NOMO-1 (cell line): Measurements from ENCODE around the gene PTTG1IP2.

Source experiments
- DNase-seq, 2 experiments: peaks; one replicate each; lab custom pipeline; 2025; ENCODE audit not compliant: unreplicated experiment in 2 of 2; lab: John Stamatoyannopoulos, UW

Gene PTTG1IP2

DNA sequence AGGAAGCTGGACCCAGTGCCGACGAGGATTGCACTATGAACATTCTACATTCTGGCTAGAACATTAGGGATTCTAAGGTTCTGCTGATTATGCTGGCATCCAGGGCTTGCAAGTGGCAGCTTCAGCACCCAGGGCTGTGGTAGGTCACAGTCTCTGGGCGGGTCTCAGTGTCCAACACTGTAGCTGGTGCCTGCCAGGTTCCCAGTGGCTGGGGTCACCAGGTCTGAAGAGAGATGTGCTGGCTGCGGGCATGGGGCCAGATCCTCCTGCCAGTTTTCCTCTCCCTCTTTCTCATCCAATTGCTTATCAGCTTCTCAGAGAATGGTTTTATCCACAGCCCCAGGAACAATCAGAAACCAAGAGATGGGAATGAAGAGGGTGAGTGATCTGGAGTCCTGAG is at the start of gene PTTG1IP2:
Gene PTTG1IP2, plus strand, starts transcription at position 86 of the 400 bp plus-strand sequence. Its CDS starts 148 bp downstream, at position 234.
- no peak for DNase-seq

DNA sequence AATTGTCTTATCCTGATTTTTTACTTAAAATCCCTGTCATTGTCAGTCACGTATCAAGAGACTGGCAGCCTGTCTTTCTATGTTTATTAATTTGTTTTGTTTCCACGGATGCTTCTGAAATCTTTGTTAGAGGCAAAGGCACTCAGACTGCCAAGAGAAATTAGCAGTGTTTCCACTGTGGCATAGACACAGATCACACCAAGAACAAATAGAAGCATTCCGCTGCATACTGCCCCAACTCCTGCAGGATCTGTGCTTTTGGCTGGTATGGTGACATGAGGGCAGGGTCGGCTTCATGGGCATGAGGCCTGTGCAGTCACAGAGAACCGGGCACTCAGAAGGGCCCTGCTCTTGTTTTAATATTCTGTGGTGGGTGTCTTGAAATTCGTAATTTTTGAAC is 47.8 kb upstream of the PTTG1IP2 start:
- DNase-seq, result no peak

DNA sequence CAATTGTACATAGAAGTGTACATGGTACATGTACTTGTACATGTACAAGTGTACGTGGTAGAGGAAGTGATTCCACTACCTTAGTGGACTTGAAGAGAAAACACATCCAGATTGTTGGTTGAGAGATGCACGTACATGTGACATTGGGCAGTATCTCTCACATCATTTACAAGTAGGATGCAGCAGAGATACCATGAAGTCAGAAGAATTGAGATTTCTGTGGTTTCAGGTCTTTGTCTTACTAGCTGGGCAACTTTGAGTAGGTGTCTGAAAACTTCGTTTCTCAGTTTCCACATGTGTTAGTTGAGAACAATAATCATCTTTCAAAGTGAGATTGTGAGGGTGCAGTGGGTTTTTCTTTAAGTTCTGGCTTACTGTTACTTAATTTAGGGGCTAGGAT is 44.7 kb upstream of the PTTG1IP2 start:
- DNase-seq, result no peak

DNA sequence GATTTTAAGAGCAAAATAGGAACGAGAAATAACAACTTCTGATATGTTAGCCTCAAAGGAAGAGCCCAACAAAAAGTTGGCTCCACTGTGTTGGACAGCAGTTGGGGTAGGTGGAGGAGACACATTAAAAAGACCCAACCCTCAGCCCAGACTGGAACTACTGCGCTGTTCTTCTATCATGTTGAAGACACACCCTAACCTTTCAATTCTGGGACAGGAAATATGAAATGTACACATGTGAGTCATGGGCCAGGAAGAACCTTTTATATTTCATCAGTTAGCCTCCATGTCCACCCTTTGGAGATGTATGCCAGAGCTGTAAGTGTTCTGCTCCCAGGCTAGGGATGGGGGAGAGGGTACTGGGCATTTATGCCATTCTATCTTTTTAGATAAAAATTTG is 44.1 kb upstream of the PTTG1IP2 start:
- no peak for DNase-seq

DNA sequence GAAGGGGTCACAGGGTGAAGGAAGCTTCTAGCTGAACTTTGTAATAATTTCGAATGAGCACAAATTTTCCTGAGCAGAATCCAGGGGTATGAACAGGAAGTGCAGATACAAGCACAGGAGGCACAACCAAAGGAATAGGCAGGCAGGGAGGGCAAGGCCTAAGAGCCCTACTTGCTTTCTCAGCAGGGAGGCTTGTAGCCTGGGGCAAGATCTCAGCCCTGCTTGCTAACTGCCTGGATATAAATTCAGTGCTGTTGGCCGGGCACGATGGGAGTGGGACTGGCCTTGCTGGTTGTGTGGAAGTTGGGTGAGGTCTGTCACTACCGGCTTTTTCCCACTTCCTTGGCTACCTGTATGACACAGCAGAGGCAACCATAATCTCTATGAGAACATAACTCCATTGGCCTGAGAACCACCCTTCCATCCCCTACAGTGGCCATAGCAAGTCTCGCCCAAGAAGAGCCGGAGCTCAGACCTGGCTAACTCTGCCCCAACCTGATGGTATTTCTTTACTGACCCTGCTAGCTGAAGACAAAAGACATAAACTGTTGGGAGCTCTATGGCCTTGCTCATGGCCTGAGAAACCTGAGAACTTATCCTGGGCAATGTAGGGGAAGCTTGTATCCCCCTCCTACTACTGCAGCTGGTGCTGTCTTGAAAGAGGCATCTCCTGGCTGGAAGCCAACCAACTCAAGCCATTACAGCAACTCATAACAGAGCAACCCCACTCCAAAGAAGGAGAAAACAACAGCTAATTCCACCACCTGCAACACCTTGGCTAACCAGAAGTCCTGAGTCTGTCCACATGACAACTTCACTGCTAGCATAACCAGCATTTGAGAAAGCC is 38.6 kb upstream of the PTTG1IP2 start:
- no peak for DNase-seq

DNA sequence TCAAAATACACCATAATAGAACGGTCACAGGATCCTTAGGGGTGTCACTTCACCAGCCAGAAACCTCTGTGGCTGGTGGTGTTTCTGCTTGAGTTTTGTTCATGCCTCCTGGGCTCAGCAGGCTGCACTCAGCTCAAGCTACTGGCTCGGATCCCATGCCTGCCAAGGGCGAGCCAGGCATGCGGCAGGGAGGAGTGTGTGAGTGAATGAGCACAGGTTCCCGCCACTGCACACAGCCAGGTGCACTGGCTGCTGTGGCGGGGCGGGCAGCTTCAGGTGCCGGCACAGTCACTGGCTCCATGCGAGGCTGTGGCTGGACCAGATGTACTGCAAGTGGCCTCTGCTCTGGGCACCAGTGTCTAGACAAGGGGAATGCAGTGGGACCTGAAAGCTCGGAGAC is 36.7 kb upstream of the PTTG1IP2 start:
- DNase-seq, result no peak

DNA sequence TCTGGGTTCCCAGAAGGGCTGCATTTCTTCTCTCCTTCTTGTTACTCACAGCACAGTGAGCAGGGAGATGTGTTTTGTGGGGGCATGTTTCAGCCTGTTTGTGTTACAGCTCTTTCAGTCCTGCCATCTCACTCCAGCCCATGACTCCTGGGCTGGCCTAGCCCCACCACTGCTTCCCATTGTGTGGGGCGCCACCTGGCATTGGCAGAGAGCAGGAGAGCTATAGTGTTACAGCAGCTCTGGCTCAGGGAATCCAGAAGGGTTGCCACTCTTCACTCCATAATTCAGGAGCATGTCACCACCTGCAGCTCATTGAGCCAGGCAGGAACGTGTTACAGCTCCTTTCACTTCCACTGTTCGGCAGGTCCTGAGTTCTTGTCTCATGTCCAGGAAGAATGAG is 36.2 kb upstream of the PTTG1IP2 start:
- no peak for DNase-seq

DNA sequence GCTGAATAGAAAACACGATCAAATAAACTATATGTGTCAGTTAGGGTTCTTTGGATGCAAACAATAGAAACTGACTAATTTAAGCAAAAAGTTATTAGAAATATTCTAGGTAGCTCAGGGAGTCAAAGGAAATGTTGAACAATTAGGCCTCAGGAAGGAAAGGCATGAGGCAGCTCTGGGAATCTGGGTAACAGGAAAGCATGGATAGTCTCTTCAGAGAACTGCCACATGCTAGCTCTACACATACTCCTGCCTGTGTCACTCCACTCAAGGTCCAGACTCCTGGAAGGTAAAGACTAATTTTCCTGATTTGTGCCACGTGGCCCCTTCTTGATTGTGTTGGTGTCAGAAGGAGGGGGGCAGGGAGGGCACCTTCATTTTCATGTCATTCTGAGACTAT is 23.8 kb upstream of the PTTG1IP2 start:
- DNase-seq, result no peak

DNA sequence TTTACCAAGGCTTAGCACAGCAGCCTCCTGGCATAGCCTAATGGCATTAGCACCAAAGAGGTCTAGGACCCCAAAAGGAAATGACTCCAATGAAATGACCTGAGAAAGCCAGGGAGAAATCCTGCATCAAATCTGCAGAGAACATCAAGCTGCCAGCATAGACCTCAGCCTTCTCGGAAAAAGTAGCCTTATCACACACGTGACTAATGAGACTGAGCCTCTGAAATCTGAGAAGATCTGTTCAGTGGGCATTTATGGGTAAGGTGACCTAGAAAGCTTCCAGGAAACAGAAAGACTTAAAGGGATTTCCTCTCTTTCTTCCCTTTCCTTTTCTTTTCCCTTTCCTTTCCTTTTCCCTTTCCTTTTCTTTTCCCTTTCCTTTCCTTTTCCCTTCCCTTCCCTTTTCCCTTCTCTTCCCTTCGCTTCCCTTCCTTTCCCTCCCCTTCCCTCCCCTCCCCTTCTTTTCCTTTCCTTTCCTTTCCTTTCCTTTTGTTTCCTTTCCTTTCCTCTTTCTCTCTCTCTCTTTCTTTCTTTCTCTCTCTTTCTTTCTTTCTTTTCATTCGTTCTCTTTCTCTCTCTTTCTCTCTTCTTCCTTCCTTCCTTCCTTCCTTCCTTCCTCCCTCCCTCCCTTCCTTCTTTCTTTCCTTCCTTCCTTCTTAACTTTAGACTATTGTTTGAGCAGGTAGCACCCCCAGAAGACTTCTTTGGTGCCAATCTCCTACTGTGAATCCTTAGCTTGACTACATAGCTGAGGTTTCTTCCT is 23.1 kb upstream of the PTTG1IP2 start:
- no peak for DNase-seq

DNA sequence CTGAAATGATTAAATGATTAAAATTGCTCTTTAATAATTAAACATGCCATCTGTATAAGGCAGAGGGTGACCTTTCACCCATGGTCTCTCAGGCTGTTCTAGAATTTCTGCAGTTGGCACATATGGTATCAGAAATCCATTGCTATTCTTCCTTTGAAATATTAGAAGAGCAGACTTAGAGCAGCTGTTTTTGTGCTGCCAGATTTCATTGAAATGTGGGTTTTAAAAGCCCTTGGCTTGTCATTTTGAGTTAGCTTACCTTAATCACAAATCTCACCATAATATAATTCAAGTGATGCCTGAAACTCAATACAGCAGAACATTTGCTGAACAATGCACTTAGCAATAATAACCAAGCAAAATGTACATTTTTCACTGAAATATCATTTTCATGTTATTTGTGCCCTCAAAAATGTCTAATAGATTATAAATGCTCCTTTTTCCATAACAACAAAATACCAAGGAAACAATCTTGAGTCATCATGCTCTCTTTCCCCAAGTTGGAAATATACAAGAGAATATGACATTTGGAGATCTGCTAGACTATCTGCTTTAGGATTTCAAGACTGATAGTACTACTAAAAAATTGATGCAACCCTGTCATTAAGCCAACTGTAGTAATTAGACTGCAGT is 16.1 kb upstream of the PTTG1IP2 start:
- no peak for DNase-seq

DNA sequence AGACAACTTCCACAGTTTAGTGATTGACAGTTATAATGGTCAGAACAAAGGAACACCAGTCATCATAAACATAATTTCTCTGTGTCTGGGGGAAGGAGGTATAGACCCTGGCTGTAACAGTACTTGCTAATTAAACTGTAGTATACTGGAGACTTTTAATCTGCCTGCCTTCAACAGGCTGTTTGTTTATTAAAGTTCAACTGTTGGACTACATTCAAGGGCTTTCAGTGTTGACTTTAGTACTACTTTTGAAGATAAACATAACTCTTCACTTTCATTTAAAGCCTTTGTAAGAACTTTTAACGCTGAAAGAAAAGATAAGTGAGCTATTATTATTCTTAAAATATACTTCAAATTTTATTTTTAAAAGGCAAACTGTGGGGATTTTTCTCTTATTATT is 15.5 kb upstream of the PTTG1IP2 start:
- DNase-seq, result no peak

DNA sequence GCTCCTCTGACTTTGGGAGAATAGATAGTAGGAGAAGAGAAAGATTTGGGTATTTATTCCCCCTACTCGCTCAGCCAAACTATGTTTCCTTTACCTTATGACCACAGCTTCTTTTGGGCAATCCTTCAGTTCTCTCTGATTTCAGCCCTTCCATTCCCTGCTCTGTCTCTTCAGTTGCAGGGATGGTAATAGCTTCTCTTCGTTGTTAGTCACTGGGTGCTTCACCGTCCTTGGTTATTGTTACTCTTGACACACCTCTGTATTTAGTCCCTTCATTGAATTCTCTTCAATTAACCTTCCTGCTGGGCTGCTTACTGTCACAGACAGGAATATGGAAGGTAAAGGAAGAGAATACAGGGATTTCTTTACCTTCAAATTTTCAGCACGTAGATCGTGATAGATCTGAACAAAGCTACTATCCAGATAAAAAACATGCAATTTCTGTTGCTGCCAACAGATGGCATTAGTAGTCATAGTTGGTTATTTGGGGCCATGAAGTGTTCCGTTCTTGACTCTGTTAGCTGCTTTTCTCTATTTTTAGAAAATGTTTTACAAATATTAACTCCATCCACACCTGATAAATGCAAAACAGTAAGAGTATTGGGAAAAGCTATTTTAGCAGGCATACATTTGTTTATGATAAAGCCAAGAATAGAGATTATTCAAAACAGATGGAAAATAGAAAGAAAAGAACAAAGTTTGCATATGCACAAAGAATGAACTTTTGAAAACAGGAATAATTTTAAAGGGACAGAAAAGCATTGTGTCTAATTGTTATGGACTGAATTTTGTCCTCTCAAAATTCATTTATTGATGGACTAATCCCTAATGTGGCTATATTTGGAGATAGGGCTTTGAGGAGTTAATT is 14.0 kb upstream of the PTTG1IP2 start:
- DNase-seq, result peak; percentile 74 to 86

DNA sequence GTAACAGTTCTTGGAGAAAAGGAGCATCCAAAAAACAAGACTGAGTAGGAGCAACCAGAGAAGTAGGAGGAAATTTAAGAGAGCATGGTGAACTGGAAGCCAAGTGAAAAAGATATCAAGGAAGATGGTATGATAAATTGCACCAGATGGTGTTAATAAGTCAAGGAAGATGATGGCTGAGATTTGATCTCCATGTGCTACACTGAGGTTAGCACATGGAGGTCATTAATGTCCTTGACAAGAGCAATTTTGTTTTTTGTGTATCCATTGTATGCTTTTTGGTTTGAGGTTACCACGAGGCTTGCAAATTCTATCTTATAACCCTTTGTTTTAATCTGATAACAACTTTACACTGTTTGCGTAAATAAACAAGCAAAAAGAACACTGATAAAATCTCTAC is 11.3 kb upstream of the PTTG1IP2 start:
- no peak for DNase-seq

DNA sequence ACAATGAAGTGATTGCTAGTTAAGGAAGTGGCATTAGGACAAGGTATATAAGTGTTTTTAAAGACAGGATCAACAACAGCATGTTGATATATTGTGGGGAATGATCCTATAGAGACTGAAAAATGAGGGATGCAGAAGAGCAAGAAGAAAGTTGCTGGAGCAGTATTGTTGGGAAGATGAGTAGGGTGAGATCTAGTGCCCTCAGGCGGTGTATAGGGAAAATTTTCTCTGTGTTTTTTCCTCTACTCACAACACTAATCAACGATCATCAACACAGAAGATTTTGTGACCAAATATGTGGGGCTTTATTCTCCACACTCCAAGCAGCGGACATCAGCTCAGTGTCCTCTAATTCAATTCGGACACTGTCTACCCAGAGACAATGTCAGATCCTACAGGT is 9.6 kb upstream of the PTTG1IP2 start:
- no peak for DNase-seq

DNA sequence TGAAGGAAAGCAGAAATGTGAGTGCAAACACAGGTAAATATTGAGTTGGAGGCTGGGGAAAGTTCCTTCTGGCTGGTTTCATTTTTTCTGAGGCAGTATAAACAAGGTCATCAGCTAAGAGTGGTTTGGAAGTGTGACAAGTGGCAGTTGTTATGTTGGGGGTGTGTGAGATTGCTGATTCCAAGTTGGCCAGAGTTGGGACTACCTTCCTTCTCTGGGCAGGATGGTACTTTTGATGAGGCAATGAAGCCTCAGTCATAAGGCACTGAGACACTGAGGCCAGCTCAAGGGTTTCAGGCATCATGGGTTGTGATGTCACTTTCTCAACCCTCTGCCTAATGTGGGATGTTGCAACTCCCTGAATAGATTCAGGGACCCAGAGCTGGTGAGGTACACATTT is 8.2 kb upstream of the PTTG1IP2 start:
- no peak for DNase-seq

DNA sequence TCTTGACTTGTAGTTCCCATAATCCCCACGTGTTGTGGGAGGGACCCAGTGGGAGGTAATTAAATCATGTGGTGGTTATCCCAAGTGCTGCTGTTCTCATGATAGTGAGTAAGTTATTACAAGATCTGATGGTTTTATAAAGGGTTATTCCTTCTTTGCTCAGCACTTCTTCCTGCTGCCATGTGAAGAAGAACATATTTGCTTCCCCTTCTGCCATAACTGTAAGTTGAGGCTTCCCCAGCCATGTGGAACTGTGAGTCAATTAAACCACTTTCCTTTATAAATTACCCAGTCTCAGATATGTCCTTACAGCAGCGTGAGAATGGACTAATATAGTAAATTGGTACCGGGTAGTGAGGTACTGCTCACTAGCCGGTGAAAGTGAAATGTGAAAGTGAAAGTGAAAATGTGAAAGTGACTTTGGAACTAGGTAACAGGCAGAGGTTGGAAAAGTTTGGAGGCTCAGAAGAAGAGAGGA is 6.2 kb upstream of the PTTG1IP2 start:
- DNase-seq, result peak; percentile 6 to 60

DNA sequence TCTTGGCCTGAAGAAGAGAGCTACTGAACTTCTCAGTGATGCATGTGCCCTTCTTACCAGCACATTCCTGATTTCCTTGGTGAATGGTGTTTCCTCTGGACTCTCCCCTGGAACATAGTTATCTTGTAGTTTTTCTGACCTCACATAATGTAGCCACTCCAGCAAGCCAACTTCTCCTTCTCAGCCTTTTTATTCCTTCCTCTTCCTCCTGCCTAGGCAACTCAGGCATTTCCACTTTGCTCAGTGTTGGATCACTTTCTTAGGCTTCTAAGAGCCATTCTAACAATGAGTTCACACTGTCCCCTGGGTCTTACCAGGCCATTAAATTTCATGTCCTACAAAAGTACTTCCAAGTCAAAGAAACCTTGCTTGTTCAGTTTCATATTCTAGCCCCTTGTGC is 3.6 kb upstream of the PTTG1IP2 start:
- DNase-seq, result no peak

DNA sequence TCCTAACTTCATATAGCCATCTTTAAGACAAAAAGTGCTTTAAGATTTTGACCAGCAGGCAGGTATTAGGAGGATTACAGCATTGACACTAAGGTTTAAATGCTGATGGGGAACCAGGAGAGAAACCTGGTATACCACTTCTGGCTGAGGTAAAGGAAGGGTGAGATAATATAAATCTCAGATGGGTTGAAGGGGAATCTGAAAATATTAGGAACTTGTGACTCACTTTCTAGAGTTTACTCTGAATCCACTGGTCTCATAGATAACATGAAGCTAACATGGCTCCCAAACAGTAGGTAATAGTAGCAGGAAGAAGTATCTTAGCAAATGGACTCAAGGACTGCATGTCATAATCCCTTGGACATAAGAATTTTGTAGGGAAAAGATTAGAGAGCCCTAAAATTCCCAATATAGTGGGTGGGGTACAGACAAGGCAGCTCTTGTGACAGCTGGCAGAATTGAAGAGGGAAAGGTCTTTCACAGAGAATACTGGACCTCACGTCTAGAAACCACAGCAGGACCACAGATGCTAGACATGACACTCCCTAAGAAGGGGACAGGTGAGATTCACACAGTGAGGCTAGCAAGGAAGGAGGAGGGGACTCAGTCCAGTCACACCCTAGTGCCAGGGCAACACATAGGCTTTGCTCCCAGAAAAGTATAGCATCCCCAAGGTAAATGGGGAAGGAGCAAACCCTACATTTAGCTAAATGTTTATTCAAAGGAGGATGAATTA is 3.5 kb downstream of the PTTG1IP2 start:
- no peak for DNase-seq

DNA sequence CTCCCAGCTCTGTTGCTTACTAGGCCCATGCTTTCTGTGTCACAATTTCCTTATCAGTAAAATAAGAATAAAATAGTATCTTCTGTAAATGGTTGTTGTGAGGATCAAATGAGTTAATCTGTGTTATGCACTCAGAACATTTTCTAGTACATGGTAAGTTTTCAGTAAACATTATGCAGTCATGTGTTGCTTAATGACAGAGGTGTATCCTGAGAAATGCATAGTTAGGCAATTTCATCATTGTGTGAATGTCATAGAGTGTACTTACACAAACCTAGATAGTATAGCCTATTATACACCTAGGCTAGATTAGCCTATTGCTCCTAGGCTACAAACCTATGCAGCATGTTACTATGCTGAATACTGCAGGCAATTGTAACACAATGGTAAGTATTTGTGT is 4.4 kb downstream of the PTTG1IP2 start:
- DNase-seq, result no peak
